ENCODE results near the gene KRTAP4-11.
"Not testable (repeated sequence)": the region's sequence is repeated elsewhere in the genome, so short reads cannot be mapped to it uniquely, and the experiment has no call there.

Gene KRTAP4-11

DNA sequence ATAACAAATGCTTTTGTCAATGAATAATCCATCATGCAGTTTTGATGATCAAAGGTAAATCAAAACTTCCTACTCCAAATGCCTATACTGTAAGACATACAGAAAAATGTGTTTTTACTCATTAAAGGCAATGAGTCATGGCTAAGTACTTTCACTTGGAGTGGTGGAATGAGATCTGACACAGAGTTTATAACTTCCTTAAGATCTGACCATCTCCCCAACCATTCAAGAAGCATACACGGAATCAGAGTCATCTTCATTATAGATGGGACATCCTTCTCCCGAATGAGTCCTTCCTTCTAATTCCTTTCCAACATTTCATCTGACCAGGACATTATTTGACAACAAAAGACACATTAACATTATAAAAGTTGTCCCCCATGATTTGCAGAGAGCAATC lies 34.7 kb downstream of the KRTAP4-11 start:
- not testable (repeated sequence) for DNase-seq

GRCh38 chr17:41082626-41083025 lies 35.5 kb downstream of the KRTAP4-11 start:
- DNase-seq = no peak

- no peak for DNase-seq
Measured at GRCh38 chr17:41076788-41077187, 41.4 kb downstream of the KRTAP4-11 start.

DNA sequence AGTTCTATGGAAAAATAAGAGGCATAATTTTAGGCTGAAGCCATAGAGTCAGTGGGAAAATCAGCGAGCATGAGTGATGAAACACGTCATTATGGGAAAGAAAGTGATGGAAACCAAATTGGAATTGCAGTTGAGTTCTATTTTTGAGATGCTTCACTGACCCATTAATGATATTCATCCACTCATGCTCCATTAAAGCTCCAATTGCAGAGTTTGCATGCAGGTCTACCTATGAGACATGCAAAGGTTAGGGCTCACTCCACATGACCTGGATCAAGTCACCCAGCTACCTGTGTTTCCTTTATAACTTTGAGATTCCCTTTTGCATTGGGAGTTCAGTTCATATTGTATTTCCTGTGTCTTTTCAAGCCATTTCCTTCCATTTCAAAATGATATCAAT lies 44.5 kb downstream of the KRTAP4-11 start:
- DNase-seq = no peak

- peak in 1 of 2 experiments; percentile 6 for DNase-seq
Measured at GRCh38 chr17:41071606-41072360, 46.4 kb downstream of the KRTAP4-11 start.

GRCh38 chr17:41069031-41069430 lies 49.1 kb downstream of the KRTAP4-11 start:
- DNase-seq = no peak

DNA sequence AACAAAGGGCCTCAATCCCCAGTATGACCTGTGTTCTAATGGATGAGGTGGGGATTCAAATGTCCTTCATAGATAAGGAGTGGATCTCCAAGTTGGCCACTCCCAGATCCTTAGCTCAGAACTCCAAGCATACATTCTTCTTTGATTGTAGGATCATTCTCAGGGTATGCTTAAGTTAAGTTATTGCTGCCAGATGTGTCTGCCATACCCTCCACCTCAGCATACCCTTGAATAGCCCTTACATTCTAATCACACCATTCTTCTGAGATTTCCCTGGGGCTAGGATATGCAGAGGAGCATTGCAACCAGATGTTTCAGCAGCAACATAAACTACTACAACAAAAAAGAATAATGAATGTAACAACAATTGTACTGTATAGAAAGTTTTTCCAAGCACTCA lies 50.9 kb downstream of the KRTAP4-11 start:
- DNase-seq = no peak
